Measurements from ENCODE around the gene PDE6A.

DNA sequence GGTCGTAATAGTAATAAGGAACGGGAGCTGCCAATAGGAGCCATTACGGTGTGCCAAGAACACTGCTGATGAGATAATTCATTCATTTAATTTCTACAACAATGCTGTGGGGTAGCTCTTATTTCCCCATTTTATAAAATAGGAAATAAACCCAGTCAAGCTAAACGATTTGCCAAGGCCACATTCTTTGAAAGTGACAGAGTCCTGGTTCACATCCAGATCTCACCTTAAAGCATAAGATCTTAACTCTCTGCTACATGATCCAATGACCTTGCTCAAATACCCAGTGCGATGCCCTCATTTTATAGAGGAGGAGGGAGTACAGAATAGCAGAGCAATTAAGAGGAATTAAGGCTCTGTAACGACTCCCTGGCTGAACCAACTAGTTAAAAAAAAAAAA, 5.0 kb downstream of the PDE6A start:
- TF ChIP-seq HOXA7 (CRISPR knock-in tag; IDR thresholded peaks at IDR 0.05) (no peak), CCAR2 (optimal IDR thresholded peaks at IDR 0.05; ENCODE audit: low read depth, low read length) (no peak), TAF1 (CRISPR knock-in tag; IDR thresholded peaks at IDR 0.05) (no peak), BHLHE40 (IDR thresholded peaks at IDR 0.05; ENCODE audit: low read length) (no peak), YEATS4 (CRISPR knock-in tag; IDR thresholded peaks at IDR 0.05; ENCODE audit: borderline replicate concordance) (no peak), GABPA (IDR thresholded peaks at IDR 0.05; ENCODE audit: low read depth, low read length) (no peak), GABPA (CRISPR knock-in tag; IDR thresholded peaks at IDR 0.05; ENCODE audit: low read depth) (no peak), EP300 (IDR thresholded peaks at IDR 0.05; ENCODE audit: low read depth in 2 of 2, low read length in 2 of 2) (no peak), EP300 (CRISPR knock-in tag; IDR thresholded peaks at IDR 0.05; ENCODE audit: borderline replicate concordance) (no peak)
